Gastroesophageal sphincter (tissue), 3 donors: Measurements from ENCODE around the gene IFITM5.

ENCODE experiments used
- CTCF ChIP-seq, 4 experiments: fragments of 200-600 bp in 2 of 4; fragments of 450-650 bp in 2 of 4; sonication (generic) in 1 of 4; IDR thresholded peaks; one replicate each; pipeline ENCODE4 v1.5.1; 2017 to 2019; ENCODE audit warnings: antibody characterized with exemption in 4 of 4, mild to moderate bottlenecking in 2 of 4, moderate library complexity in 2 of 4
- EP300 ChIP-seq: sonication (generic); formaldehyde crosslinking; IDR thresholded peaks from one replicate; pipeline ENCODE4 v1.6.1; 2017; ENCODE audit warnings: antibody characterized with exemption, mild to moderate bottlenecking
- POLR2A ChIP-seq, 2 donors: fragments of 450-650 bp; IDR thresholded peaks; one replicate each; pipeline ENCODE4 v1.6.1; 2017; ENCODE audit warnings: antibody characterized with exemption in 2 of 2, mild to moderate bottlenecking in 2 of 2, moderate library complexity in 1 of 2
- POLR2AphosphoS5 ChIP-seq: sonication (generic); formaldehyde crosslinking; IDR thresholded peaks from one replicate; pipeline ENCODE4 v1.6.1; 2017; ENCODE audit warnings: antibody characterized with exemption

DNA sequence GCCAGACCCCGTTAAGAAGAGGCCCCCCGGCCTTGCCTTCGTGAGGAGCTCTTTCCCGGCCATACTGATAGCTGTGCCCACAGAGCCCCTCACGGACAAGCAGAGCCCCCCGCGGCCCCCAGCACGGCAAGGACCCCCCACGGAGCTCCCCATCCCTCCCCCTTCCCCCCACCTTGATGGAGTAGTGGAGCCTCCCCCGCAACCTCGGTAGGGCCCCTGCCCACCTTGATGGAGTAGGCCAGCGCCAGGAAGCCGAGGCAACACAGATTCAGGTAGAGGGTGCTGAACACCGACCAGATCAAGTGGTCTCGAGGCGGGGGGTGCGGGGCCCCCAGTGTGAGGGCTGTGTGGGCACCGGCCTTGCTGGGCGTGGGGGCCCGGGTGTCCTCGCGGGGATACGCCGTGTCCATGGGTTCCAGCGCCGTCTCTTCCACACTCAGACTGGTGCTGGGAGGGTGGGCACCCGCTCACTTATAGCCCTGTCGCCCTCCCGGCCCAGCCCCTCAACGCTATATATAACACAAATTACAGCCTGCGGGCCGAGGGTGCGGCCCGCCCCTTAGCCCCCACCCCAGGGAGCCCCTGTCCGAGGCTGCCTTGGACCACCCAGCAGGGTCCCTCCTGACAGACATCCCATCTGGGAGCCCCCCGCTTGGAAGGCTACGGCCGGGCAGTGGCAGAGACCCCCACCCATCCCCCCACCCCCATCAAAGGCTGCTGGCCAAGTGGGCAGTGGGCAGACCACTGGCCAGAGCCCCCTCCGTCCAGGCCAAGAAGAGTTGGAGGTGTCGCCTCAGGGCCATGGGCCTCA, at the start of gene IFITM5:
- TF ChIP-seq POLR2AphosphoS5, result no peak
- no peak for TF ChIP-seq CTCF (IDR thresholded peaks at IDR 0.05)
- TF ChIP-seq POLR2A (IDR thresholded peaks at IDR 0.05), result no peak
- TF ChIP-seq EP300, result no peak
